ENCODE measurements around the gene BRAP.
"Not testable (repeated sequence)": the region's sequence is repeated elsewhere in the genome, so short reads cannot be mapped to it uniquely, and the experiment has no call there.

Gene BRAP

GRCh38 chr12:111602857-111603256, 82.9 kb downstream of the BRAP start:
- not testable (repeated sequence) for H3K27ac Mint-ChIP-seq, H3K4me3 Mint-ChIP-seq, DNase-seq, ATAC-seq, H3K9me3 Mint-ChIP-seq, H3K27me3 Mint-ChIP-seq, H3K4me1 Mint-ChIP-seq

- ATAC-seq (no peak), DNase-seq (no peak)
- Mint-ChIP-seq H3K27ac (no peak overlapping the region), H3K4me1 (peaks cover 12% of the 10 kb centered on the region), H3K27me3 (no peaks in the 10 kb centered on the region), H3K9me3 (no peaks in the 10 kb centered on the region), H3K4me3 (no peak overlapping the region)
These were observed 83.4 kb downstream of the BRAP start for GRCh38 chr12:111602348-111602747.

GRCh38 chr12:111600986-111601385, 84.8 kb downstream of the BRAP start:
- not testable (repeated sequence) for DNase-seq, H3K9me3 Mint-ChIP-seq, H3K4me3 Mint-ChIP-seq, H3K27ac Mint-ChIP-seq, H3K27me3 Mint-ChIP-seq, ATAC-seq
- H3K4me1 Mint-ChIP-seq = peaks cover 24% of the 10 kb centered on the region

GRCh38 chr12:111600205-111600642, 85.5 kb downstream of the BRAP start:
- H3K4me3 Mint-ChIP-seq = peak overlapping the region; percentile 86 to 95
- DNase-seq (no peak), ATAC-seq (no peak)
- peak overlapping the region; percentile 85 to 94 for H3K27ac Mint-ChIP-seq
- H3K27me3 Mint-ChIP-seq = no peaks in the 10 kb centered on the region
- no peaks in the 10 kb centered on the region for H3K9me3 Mint-ChIP-seq
- peaks cover 31% of the 10 kb centered on the region for H3K4me1 Mint-ChIP-seq

- Mint-ChIP-seq H3K4me1 (peaks cover 37% of the 10 kb centered on the region), H3K27ac (peak overlapping the region; percentile 85 to 94), H3K9me3 (no peaks in the 10 kb centered on the region), H3K4me3 (peak overlapping the region; percentile 86 to 95), H3K27me3 (no peaks in the 10 kb centered on the region)
- DNase-seq (peak; percentile 91 to 94), ATAC-seq (peak; percentile 89)
These were observed 86.1 kb downstream of the BRAP start for GRCh38 chr12:111599453-111600204.

GRCh38 chr12:111598637-111599452, 86.9 kb downstream of the BRAP start, which contains the start of gene ATXN2:
ATXN2 (minus strand) TSS chr12:111599315; CDS start chr12:111599034, 281 bp downstream.
- Mint-ChIP-seq H3K4me3 (peak within 1 kb of the TSS; percentile 97 to 99), H3K27ac (peak within 1 kb of the TSS; percentile 88 to 96), H3K9me3 (no peaks in the 10 kb centered on the region), H3K27me3 (no peaks in the 10 kb centered on the region), H3K4me1 (peaks cover 45% of the 10 kb centered on the region)
- peak; percentile 12 to 29 for DNase-seq
- ATAC-seq = peak; percentile 70

GRCh38 chr12:111597831-111598636, 87.7 kb downstream of the BRAP start:
- peak overlapping the region; percentile 97 to 99 for H3K4me3 Mint-ChIP-seq
- H3K27ac Mint-ChIP-seq = peak overlapping the region; percentile 88 to 96
- DNase-seq (peak; percentile 32 to 33), ATAC-seq (peak; percentile 17)
- H3K27me3 Mint-ChIP-seq = no peaks in the 10 kb centered on the region
- no peaks in the 10 kb centered on the region for H3K9me3 Mint-ChIP-seq
- peaks cover 47% of the 10 kb centered on the region for H3K4me1 Mint-ChIP-seq

GRCh38 chr12:111596985-111597830, 88.5 kb downstream of the BRAP start:
- Mint-ChIP-seq H3K9me3 (no peaks in the 10 kb centered on the region), H3K27me3 (no peaks in the 10 kb centered on the region), H3K27ac (peak overlapping the region; percentile 84 to 96), H3K4me1 (peaks cover 47% of the 10 kb centered on the region), H3K4me3 (peak overlapping the region; percentile 97 to 99)
- ATAC-seq (no peak), DNase-seq (peak; percentile 22 to 29)

GRCh38 chr12:111595341-111595835, 90.4 kb downstream of the BRAP start:
- Mint-ChIP-seq H3K4me3 (peak overlapping the region in 1 of 2 donors; percentile 26), H3K4me1 (peaks cover 52% of the 10 kb centered on the region)
- ATAC-seq, H3K27ac Mint-ChIP-seq, DNase-seq, H3K9me3 Mint-ChIP-seq, H3K27me3 Mint-ChIP-seq: not testable (repeated sequence)

Measured in stimulated activated naive CD8-positive, alpha-beta T cell treated with anti-CD3 and anti-CD28 coated beads, Interleukin-15, amount 100 ng/mL, for 72 hours (primary cell).